Measurements from ENCODE around the gene PPM1J.

DNA sequence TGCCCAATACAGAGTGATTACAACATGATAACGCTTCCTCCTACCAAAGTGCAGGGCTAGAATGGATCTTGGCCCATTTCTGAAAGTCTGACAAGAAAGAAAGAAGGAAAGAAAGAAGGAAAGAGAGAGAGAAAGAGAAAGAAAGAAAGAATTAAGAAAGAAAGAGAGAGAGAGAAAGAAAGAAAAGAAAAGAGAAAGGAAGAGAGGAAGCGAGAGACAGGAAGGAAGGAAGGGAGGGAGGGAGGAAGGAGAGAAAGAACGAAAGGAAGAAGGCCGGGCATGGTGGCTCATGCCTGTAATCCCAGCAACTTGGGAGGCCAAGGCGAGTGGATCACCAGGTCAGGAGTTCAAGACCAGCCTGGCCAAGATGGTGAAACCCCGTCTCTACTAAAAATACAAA is 44.1 kb upstream of the PPM1J start:
- no peak for TF ChIP-seq CTCF (IDR thresholded peaks at IDR 0.05; ENCODE audit: insufficient read depth, low read length, poor library complexity, severe bottlenecking)
- no peak for TF ChIP-seq EZH2phosphoT487 (conservative IDR thresholded peaks at IDR 0.05; ENCODE audit: low read length)
